Uterus (tissue), 4 donors: Measurements from ENCODE around the gene NHS. TPM values are rescaled to one million over a fixed set of nuclear protein-coding genes. Genes with fewer than 3 reads are reported as not detected.

Experiments used
- DNase-seq, 2 donors: peaks; one replicate each; pipeline ENCODE4 v3.0.0-alpha.2; 2019 to 2020
- H3K27ac ChIP-seq, 2 donors: fragments of 200-600 bp; sonication (generic); 1 replicate in 1 of 2; 2 replicates in 1 of 2; pipeline ENCODE4 v1.5.1; 2016 to 2018
- H3K27me3 ChIP-seq, 2 donors: fragments of 200-600 bp; sonication (generic); one replicate each; pipeline ENCODE4 v1.5.1; 2018 to 2019; ENCODE audit warnings: control low read depth in 1 of 2
- H3K36me3 ChIP-seq, 2 donors: fragments of 200-600 bp; sonication (generic); one replicate each; pipeline ENCODE4 v1.5.1; 2019; ENCODE audit warnings: control low read depth in 1 of 2
- H3K4me1 ChIP-seq, 2 donors: fragments of 200-600 bp; sonication (generic); one replicate each; pipeline ENCODE4 v1.5.1; 2018 to 2019; ENCODE audit warnings: control low read depth in 1 of 2
- H3K4me3 ChIP-seq, 2 donors: fragments of 200-600 bp; sonication (generic); 1 replicate in 1 of 2; 2 replicates in 1 of 2; pipeline ENCODE4 v1.5.1; 2018 to 2019; ENCODE audit warnings: mild to moderate bottlenecking in 1 of 2
- H3K9me3 ChIP-seq, 2 donors: fragments of 200-600 bp; sonication (generic); one replicate each; pipeline ENCODE4 v1.5.1; 2019; ENCODE audit warnings: control low read depth in 1 of 2
- CTCF ChIP-seq, 4 experiments: fragments of 200-600 bp in 2 of 4; fragments of 450-650 bp in 2 of 4; sonication (generic) in 2 of 4; IDR thresholded peaks; one replicate each; pipeline ENCODE4 v1.5.1; 2016 to 2019; ENCODE audit warnings: antibody characterized with exemption in 4 of 4, mild to moderate bottlenecking in 2 of 4, moderate library complexity in 1 of 4
- POLR2A ChIP-seq, 2 donors: fragments of 450-650 bp; IDR thresholded peaks; one replicate each; pipeline ENCODE4 v1.6.1; 2016; ENCODE audit warnings: antibody characterized with exemption in 2 of 2, mild to moderate bottlenecking in 1 of 2, moderate library complexity in 1 of 2
- intact Hi-C: fragments of 100-400 bp; cut with DNase I; formaldehyde crosslinking; loops from one replicate; pipeline ENCODE4 v1.15.1; 2023; ENCODE audit warnings: low total_unique reads
- total RNA-seq, 4 donors: library from RNA; depleted of rRNA in 3 of 4; stranded (reverse); fragments of >200 nt in 3 of 4; gene quantifications; one replicate each; pipeline versions ENCODE4 v1.1.0 to v1.2.4, GENCODE V29; 2014 to 2023
- donor health status: DM: yes; HTN: yes; CAD: no.

The NHS gene
- total RNA-seq, 4 donors from 2014 or later = 3.5 to 14.3 (median 9.5) TPM

GRCh38 chrX:17549107-17549651 lies 174.2 kb downstream of the NHS start:
- intact Hi-C loops = no loop called here
- TF ChIP-seq POLR2A (IDR thresholded peaks at IDR 0.05) = no peak
- no peak for TF ChIP-seq CTCF (IDR thresholded peaks at IDR 0.05)
- DNase-seq = no peak
- Histone ChIP-seq H3K27me3 (no peaks in the 10 kb centered on the region), H3K9me3 (no peaks in the 10 kb centered on the region), H3K36me3 (no peaks in the 10 kb centered on the region), H3K4me3 (no peak overlapping the region), H3K27ac (no peak overlapping the region), H3K4me1 (no peaks in the 10 kb centered on the region)

GRCh38 chrX:17550011-17550410 lies 175.0 kb downstream of the NHS start:
- Histone ChIP-seq H3K27ac (no peak overlapping the region), H3K9me3 (no peaks in the 10 kb centered on the region), H3K27me3 (no peaks in the 10 kb centered on the region), H3K36me3 (no peaks in the 10 kb centered on the region), H3K4me1 (no peaks in the 10 kb centered on the region), H3K4me3 (no peak overlapping the region)
- no peak for TF ChIP-seq POLR2A (IDR thresholded peaks at IDR 0.05)
- no peak for TF ChIP-seq CTCF (IDR thresholded peaks at IDR 0.05)
- intact Hi-C loops = no loop called here
- no peak for DNase-seq

- Histone ChIP-seq H3K4me1 (no peaks in the 10 kb centered on the region), H3K9me3 (no peaks in the 10 kb centered on the region), H3K27me3 (no peaks in the 10 kb centered on the region), H3K27ac (no peak overlapping the region), H3K4me3 (no peak overlapping the region), H3K36me3 (no peaks in the 10 kb centered on the region)
- intact Hi-C loops = no loop called here
- no peak for DNase-seq
- TF ChIP-seq CTCF (IDR thresholded peaks at IDR 0.05) = no peak
- no peak for TF ChIP-seq POLR2A (IDR thresholded peaks at IDR 0.05)
Measured at GRCh38 chrX:17552044-17552650, 177.1 kb downstream of the NHS start.

GRCh38 chrX:17553469-17553868 lies 178.5 kb downstream of the NHS start:
- intact Hi-C loops = no loop called here
- Histone ChIP-seq H3K4me1 (no peaks in the 10 kb centered on the region), H3K36me3 (no peaks in the 10 kb centered on the region), H3K27me3 (no peaks in the 10 kb centered on the region), H3K27ac (no peak overlapping the region), H3K9me3 (no peaks in the 10 kb centered on the region), H3K4me3 (no peak overlapping the region)
- no peak for DNase-seq
- no peak for TF ChIP-seq POLR2A (IDR thresholded peaks at IDR 0.05)
- no peak for TF ChIP-seq CTCF (IDR thresholded peaks at IDR 0.05)

GRCh38 chrX:17553961-17554482 lies 179.0 kb downstream of the NHS start:
- Histone ChIP-seq H3K4me3 (no peak overlapping the region), H3K36me3 (no peaks in the 10 kb centered on the region), H3K4me1 (no peaks in the 10 kb centered on the region), H3K9me3 (no peaks in the 10 kb centered on the region), H3K27ac (no peak overlapping the region), H3K27me3 (no peaks in the 10 kb centered on the region)
- intact Hi-C loops = no loop called here
- DNase-seq = no peak
- TF ChIP-seq POLR2A (IDR thresholded peaks at IDR 0.05) = no peak
- no peak for TF ChIP-seq CTCF (IDR thresholded peaks at IDR 0.05)
